KOPT-K1 (cell line): Measurements from ENCODE around the gene BEST2.
A peak's percentile ranks its signal among the peaks of the same experiment; 100 is the strongest.
"Not testable (repeated sequence)": the region's sequence is repeated elsewhere in the genome, so short reads cannot be mapped to it uniquely, and the experiment has no call there.

Source experiments
- H3K27ac ChIP-seq: fragments of 200-600 bp; sonication (generic); 2 replicates; pipeline ENCODE4 v1.5.1; 2016; ENCODE audit warnings: antibody characterized with exemption, mild to moderate bottlenecking, low read depth, low read length; ENCODE audit not compliant: poor library complexity, severe bottlenecking
- H3K36me3 ChIP-seq: fragments of 200-600 bp; sonication (generic); 2 replicates; pipeline ENCODE4 v1.5.1; 2017; ENCODE audit warnings: antibody characterized with exemption, mild to moderate bottlenecking, low read length, moderate library complexity; ENCODE audit not compliant: insufficient read depth
- H3K9me3 ChIP-seq: fragments of 200-600 bp; sonication (generic); 2 replicates; pipeline ENCODE4 v1.5.1; 2017; ENCODE audit warnings: antibody characterized with exemption, low read length, mild to moderate bottlenecking; ENCODE audit not compliant: insufficient read depth, poor library complexity, severe bottlenecking

The BEST2 gene

GRCh38 chr19:12722566-12723380 is 28.8 kb upstream of the BEST2 start:
- peaks cover 39% of the 10 kb centered on the region for H3K36me3 ChIP-seq
- no peaks in the 10 kb centered on the region for H3K9me3 ChIP-seq
- H3K27ac ChIP-seq = peak overlapping the region; percentile 83

GRCh38 chr19:12723381-12723640 is 28.3 kb upstream of the BEST2 start:
- Histone ChIP-seq H3K36me3 (peaks cover 39% of the 10 kb centered on the region), H3K9me3 (no peaks in the 10 kb centered on the region), H3K27ac (peak overlapping the region; percentile 83)

DNA sequence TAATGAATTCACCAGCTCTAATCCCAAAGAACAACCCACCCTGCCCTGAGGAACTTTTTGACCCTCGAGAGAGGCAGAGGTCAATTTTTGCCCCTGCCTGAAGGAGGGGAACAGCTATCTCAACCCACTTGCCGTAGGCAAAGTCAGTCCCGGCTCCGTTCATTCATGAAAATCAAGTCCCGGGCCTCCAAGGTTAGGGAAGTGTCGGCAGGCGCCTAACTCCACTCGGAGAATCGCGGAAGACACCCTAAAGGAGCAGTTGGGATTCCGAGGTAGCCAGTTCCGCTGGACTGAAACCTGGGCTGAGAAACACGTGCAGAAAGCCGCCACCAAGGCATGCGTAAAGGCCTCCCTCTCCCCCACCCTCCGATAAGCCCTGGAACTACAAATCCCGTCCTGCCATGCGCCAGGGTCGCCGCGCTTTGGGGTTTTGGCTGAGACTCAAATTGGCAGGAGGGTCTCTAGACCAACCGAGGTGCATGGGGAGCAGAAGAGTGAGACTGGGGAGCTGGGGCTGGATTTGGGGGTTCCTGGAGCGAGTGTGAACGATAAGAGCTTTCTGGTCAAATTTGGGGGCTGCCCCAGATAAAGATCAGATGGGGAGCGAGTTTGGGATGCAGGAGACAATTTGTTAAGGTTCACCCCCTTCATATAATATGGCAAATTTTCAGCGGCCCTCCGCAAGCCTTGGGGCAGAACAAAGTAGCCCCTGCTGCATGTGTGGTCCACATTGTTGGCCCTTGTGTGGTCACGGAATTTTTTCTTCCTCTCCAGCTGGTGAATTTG is 27.8 kb upstream of the BEST2 start, which contains the start of gene TNPO2:
TNPO2 (minus strand) TSS at position 292 of the 786 bp plus-strand sequence. CDS start 2,955 bp downstream, outside the sequence.
- Histone ChIP-seq H3K36me3 (peaks cover 39% of the 10 kb centered on the region), H3K9me3 (no peaks in the 10 kb centered on the region), H3K27ac (peak within 1 kb of the TSS; percentile 83)

DNA sequence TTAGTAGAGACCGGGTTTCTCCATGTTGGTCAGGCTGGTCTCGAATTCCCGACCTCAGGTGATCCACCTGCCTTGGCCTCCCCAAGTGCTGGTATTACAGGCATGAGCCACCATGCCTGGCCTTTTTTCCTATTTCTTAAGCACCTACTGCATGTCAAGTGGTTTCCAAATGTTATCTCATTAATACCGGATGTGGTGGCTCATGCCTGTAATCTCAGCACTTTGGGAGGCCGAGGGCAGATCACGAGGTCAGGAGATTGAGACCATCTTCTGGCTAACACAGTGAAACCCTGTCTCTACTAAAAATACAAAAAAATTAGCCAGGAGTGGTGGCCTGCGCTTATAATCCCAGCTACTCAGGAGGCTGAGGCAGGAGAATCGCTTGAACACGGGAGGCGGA is 26.0 kb upstream of the BEST2 start:
- not testable (repeated sequence) for H3K9me3 ChIP-seq, H3K27ac ChIP-seq
- peaks cover 41% of the 10 kb centered on the region for H3K36me3 ChIP-seq

- no peaks in the 10 kb centered on the region for H3K9me3 ChIP-seq
- H3K36me3 ChIP-seq = peaks cover 53% of the 10 kb centered on the region
- H3K27ac ChIP-seq = no peak overlapping the region
These were observed 24.6 kb upstream of the BEST2 start for GRCh38 chr19:12726988-12727316.

- peaks cover 59% of the 10 kb centered on the region for H3K36me3 ChIP-seq
These were observed 23.7 kb upstream of the BEST2 start for GRCh38 chr19:12727745-12728433.

GRCh38 chr19:12730064-12730463 is 21.5 kb upstream of the BEST2 start:
- Histone ChIP-seq H3K9me3 (no peaks in the 10 kb centered on the region), H3K36me3 (peaks cover 59% of the 10 kb centered on the region), H3K27ac (no peak overlapping the region)

More at GRCh38 chr19:12727745-12728433, 23.7 kb upstream of the BEST2 start:
- H3K9me3 ChIP-seq = no peaks in the 10 kb centered on the region
- H3K27ac ChIP-seq = no peak overlapping the region

DNA sequence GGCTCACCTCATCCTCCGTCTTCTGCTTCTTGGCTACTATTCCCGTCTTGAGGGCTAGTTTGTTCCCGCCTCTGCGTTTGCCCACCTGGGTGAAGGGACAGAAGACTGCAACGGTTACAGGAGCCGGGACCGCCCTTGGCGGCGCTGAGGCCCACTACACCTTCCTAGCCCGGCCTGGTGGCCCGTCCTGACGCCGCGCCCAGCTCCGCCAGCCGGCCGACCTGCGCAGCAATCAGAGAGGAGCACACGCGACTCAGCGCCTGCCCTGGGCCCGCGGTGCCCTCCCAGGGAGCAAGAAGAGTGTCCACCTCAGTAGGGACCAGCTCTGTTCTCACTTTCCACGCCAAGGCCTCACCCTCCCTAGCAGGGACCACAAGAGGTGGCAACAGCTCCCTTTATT is 20.3 kb upstream of the BEST2 start:
- Histone ChIP-seq H3K36me3 (peaks cover 59% of the 10 kb centered on the region), H3K27ac (no peak overlapping the region), H3K9me3 (no peaks in the 10 kb centered on the region)

- H3K27ac ChIP-seq = peak overlapping the region; percentile 98
These were observed 18.0 kb upstream of the BEST2 start for GRCh38 chr19:12733369-12734214.

DNA sequence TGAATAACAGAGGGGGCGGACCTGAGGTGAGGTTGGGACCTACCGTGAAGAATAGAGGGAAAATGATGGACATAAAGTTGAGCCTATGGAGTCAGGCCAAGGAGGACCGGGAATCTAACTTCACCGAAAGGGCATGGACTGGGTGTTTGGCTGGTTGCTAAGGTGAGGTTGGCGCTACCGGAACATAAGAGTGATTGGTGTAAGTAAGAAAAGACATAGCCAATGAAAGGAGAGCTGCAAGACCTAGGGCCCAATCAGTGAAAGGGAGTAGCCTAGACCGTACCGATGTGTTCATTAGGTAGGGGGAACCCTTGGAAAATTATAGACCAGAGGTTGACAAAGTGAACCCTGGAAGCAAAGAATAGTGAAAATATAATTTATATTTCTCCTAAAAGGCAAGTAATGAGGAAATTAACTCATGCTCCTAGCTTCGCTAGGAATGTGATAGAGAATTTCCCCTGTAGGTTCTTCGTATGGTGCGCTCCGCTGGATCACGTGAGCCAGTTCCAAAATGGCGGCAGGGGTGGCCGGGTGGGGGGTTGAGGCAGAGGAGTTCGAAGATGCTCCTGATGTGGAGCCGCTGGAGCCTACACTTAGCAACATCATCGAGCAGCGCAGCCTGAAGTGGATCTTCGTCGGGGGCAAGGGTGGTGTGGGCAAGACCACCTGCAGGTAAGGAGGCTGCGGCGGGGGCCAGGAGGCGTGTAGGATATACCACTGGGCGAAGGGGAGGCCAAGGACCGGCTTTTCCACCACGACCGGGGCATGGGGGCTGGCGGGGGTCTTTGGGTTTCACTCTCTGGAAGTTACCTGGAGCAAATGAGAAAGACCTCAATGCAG is 14.4 kb upstream of the BEST2 start, which contains the start of gene GET3:
GET3 (plus strand) TSS at position 503 of the 840 bp plus-strand sequence; CDS start at position 512, 9 bp downstream.
- peak within 1 kb of the TSS; percentile 74 for H3K27ac ChIP-seq
- H3K36me3 ChIP-seq = peaks cover 22% of the 10 kb centered on the region
- no peaks in the 10 kb centered on the region for H3K9me3 ChIP-seq

More at GRCh38 chr19:12733369-12734214, 18.0 kb upstream of the BEST2 start:
- Histone ChIP-seq H3K36me3 (peaks cover 43% of the 10 kb centered on the region), H3K9me3 (no peaks in the 10 kb centered on the region)

DNA sequence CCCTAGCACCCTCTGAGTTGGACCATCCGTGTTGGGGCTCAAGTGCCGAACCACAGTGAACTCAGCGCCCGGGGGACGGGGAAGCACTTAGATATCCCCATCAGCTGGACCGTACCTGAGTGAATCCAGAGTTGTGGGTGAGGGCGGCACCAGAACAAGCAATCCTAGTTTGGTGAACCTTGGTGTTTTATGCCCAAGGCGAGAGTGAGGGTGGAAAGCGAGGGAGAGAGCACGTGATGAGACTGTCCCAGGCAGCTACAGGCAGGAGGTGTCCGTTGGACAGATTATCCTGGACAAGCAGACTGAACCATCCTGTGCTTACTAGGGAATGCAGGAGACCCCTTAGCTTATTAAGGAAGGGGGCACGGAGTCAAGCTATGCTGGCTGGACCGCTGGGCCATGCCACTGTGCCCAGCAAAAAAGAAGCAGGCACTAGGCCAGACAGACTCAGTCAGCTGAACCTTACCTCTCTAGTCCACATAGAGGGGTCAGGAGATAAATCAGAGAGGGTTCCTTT is 13.7 kb upstream of the BEST2 start:
- Histone ChIP-seq H3K9me3 (no peaks in the 10 kb centered on the region), H3K27ac (peak overlapping the region; percentile 74), H3K36me3 (peaks cover 23% of the 10 kb centered on the region; the same call in 1 of the 2 replicates)

GRCh38 chr19:12745166-12745897 is 6.3 kb upstream of the BEST2 start:
- Histone ChIP-seq H3K36me3 (peaks cover 47% of the 10 kb centered on the region), H3K27ac (no peak overlapping the region)

GRCh38 chr19:12748489-12748888 is 3.1 kb upstream of the BEST2 start:
- peaks cover 40% of the 10 kb centered on the region for H3K36me3 ChIP-seq
- H3K27ac ChIP-seq = no peak overlapping the region
- H3K9me3 ChIP-seq = no peaks in the 10 kb centered on the region

More at GRCh38 chr19:12745166-12745897, 6.3 kb upstream of the BEST2 start:
- H3K9me3 ChIP-seq = no peaks in the 10 kb centered on the region
